ENCODE measurements around the gene NUDT16L1.

The NUDT16L1 gene

DNA sequence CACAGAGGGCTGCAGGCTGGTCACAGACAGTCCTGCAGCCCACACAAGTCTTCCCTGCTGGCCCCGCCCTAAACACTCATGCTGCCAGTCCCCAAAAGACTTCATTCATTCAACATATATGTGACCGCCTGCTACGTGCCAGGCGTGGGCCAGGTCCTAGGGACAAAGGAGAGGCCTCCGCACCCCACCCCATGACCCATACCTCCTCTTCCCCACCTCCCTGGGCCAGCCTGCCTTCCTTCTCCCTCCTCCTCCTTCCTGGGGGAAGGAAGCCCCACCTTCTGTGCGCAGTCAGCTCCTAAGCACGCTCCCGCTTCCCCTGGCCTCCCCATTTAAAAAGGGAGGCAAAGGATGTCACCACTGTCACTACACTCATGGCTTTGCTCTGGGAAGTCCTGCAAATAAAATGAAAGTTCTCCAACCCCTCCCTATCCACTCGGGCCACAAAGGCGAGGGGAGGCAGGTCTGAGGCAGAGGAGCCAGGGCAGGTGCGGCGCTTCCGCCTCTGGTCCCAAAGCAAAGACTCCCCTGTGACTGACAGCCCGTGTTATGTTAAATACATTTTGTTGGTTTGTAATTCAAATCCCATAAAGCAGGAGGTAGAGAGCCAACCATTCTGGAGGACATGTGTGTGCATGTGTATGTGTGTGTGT lies 50.0 kb downstream of the NUDT16L1 start:
- Histone ChIP-seq H3K9me3 (ENCODE audit: control insufficient read depth in 1 of 2, low read length in 2 of 2) (no peaks in the 10 kb centered on the region), H3K27me3 (ENCODE audit: control insufficient read depth in 1 of 2, insufficient read depth in 2 of 2, low read length in 2 of 2) (no peaks in the 10 kb centered on the region), H3K9ac (ENCODE audit: low read depth in 1 of 2, low read length in 2 of 2) (peak overlapping the region; percentile 12 to 47), H3K4me3 (ENCODE audit: low read depth in 1 of 2, low read length in 2 of 2) (peak overlapping the region; percentile 60 to 70), H3K4me1 (ENCODE audit: control insufficient read depth in 1 of 2, insufficient read depth in 2 of 2, low read length in 2 of 2) (peaks cover 6 to 7% of the 10 kb centered on the region in 2 donors), H3K27ac (ENCODE audit: low read depth, low read length) (no peak overlapping the region), H3K36me3 (ENCODE audit: control insufficient read depth in 1 of 2, insufficient read depth in 2 of 2, low read length in 2 of 2) (no peaks in the 10 kb centered on the region)

DNA sequence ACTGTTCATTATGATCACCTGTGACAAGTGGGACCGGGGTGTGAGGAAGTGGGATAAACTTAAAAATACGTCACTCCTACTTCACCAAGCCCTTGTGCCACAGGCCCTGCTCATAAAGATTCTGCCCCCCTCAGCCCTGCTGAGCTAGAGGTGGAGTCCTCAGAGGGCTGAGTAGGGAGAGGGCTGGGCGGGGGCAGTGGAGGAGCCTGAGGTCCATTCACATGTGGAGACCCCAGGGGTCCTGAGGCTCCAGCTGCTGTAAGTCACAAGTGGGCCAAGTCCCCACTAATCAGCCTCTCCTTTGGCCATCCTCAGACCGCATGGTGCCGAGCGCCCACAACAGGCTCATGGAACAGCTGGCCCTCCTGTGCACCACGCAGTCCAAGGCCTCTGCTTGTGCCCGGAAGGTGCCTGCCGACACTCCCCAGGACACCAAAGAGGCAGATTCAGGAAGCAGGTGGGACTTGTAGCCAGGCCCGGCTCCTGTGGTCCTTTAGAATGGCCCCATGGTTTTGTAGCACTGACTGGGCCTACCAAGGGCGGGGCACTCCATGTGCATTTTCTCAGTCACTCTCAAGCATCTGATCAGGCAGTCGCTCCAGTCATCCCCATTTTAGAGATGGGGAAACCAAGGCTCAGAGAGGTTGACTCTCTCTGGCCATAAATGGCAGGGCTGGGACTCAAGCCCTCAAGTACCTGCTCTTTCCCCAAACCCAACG lies 51.4 kb downstream of the NUDT16L1 start:
- H3K27ac ChIP-seq (ENCODE audit: low read depth, low read length) = no peak overlapping the region

DNA sequence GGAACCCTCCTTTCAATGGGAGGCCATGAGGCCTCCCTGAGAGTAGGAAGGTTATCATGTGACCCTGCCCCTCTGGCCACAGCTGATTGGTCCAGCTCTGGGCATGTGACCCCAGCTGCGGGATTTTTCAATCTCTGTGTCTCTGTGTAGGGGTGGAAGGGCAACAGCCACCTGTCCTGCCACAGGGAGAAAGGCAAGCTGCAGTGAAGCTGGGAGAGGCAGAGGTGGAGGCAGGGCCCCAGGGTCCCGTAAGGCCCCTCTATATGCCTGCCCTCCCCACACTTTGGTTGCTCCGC lies 51.9 kb downstream of the NUDT16L1 start:
- no peak overlapping the region for H3K9ac ChIP-seq (ENCODE audit: low read depth in 1 of 2, low read length in 2 of 2)
- no peaks in the 10 kb centered on the region for H3K36me3 ChIP-seq (ENCODE audit: control insufficient read depth in 1 of 2, insufficient read depth in 2 of 2, low read length in 2 of 2)
- H3K27ac ChIP-seq (ENCODE audit: low read depth, low read length) = no peak overlapping the region
- no peaks in the 10 kb centered on the region for H3K27me3 ChIP-seq (ENCODE audit: control insufficient read depth in 1 of 2, insufficient read depth in 2 of 2, low read length in 2 of 2)
- no peaks in the 10 kb centered on the region for H3K9me3 ChIP-seq (ENCODE audit: control insufficient read depth in 1 of 2, low read length in 2 of 2)
- peaks cover 6 to 7% of the 10 kb centered on the region in 2 donors for H3K4me1 ChIP-seq (ENCODE audit: control insufficient read depth in 1 of 2, insufficient read depth in 2 of 2, low read length in 2 of 2)
- no peak overlapping the region for H3K4me3 ChIP-seq (ENCODE audit: low read depth in 1 of 2, low read length in 2 of 2)

More for the DNA sequence above, 51.4 kb downstream of the NUDT16L1 start:
- Histone ChIP-seq H3K4me1 (ENCODE audit: control insufficient read depth in 1 of 2, insufficient read depth in 2 of 2, low read length in 2 of 2) (peaks cover 6 to 7% of the 10 kb centered on the region in 2 donors), H3K36me3 (ENCODE audit: control insufficient read depth in 1 of 2, insufficient read depth in 2 of 2, low read length in 2 of 2) (no peaks in the 10 kb centered on the region), H3K9ac (ENCODE audit: low read depth in 1 of 2, low read length in 2 of 2) (no peak overlapping the region), H3K9me3 (ENCODE audit: control insufficient read depth in 1 of 2, low read length in 2 of 2) (no peaks in the 10 kb centered on the region), H3K4me3 (ENCODE audit: low read depth in 1 of 2, low read length in 2 of 2) (no peak overlapping the region), H3K27me3 (ENCODE audit: control insufficient read depth in 1 of 2, insufficient read depth in 2 of 2, low read length in 2 of 2) (no peaks in the 10 kb centered on the region)
